ENCODE data around the gene PLRG1. TPM values are rescaled to one million over a fixed set of nuclear protein-coding genes. Genes with fewer than 3 reads are reported as not detected.

PLRG1 gene
- total RNA-seq, 1 donor from 2014 or later = 44.7 TPM

Other genes with a start within 250 kb of the PLRG1 start
- gene DCHS2, start 58.6 kb downstream of the PLRG1 start, total RNA-seq = not detected in 2 replicates
- gene FGB, start 12.6 kb upstream of the PLRG1 start, total RNA-seq = not detected in 2 replicates
- gene FGA, start 40.3 kb upstream of the PLRG1 start, total RNA-seq = not detected in 2 replicates
- gene FGG, start 62.3 kb upstream of the PLRG1 start, total RNA-seq = not detected in 2 replicates
- gene LRAT, start 193.6 kb upstream of the PLRG1 start, total RNA-seq = 0.34 TPM in 1 of 2 replicates, not detected in the other
- not detected in 2 replicates for gene RBM46, start 230.9 kb upstream of the PLRG1 start, total RNA-seq